HepG2 (cell line): ENCODE measurements around the gene ERLIN1. TPM values are rescaled to one million over a fixed set of nuclear protein-coding genes. Genes with fewer than 3 reads are reported as not detected.

Experiments used
- ATAC-seq: fragments of 200-7000 bp; cut with Tn5 transposase; 3 replicates; pipeline ENCODE4 v1.9.1; 2020; ENCODE audit warnings: mild to moderate bottlenecking, moderate library complexity
- BruUV-seq: library from RNA; stranded (reverse); fragments of 400-500 nt; replicated peaks from 2 replicates; lab custom pipeline; 2021; lab: Mats Ljungman, UMichigan
- CTCF ChIA-PET: fragments of 300-600 bp; formaldehyde crosslinking; extraction: SDS; loops from one replicate; lab custom pipeline; 2021; ENCODE audit warnings: low total read pairs, inconsistent platforms, low intra/inter-chr PET ratio; lab: Yijun Ruan, JAX
- POLR2A ChIA-PET: fragments of 350-600 bp; sonication (Branson Sonifier 250); formaldehyde crosslinking; loops from one replicate; lab custom pipeline; 2020; ENCODE audit warnings: antibody characterized with exemption, inconsistent platforms; lab: Yijun Ruan, JAX
- DNase-seq: peaks from one replicate; pipeline ENCODE4 v3.0.0-alpha.2; 2015; ENCODE audit warnings: low spot score
- FAIRE-seq: peaks from 3 replicates; lab custom pipeline; 2011; peaks lifted over from hg19 to GRCh38; lab: Jason Lieb, UNC
- H2AFZ ChIP-seq: one replicate; pipeline ENCODE4 v1.6.1; 2011; ENCODE audit warnings: low read length, inconsistent platforms
- H3K27ac ChIP-seq: fragments of 300-600 bp; 3 replicates; pipeline ENCODE4 v1.8.0; 2011; ENCODE audit warnings: mixed run types, mild to moderate bottlenecking, mixed read lengths, low read length, inconsistent platforms; ENCODE audit not compliant: insufficient read depth; ENCODE audit errors: extremely low read length
- H3K27me3 ChIP-seq, 2 experiments: fragments of 200-600 bp in 1 of 2; 2 replicates in 1 of 2; 3 replicates in 1 of 2; pipeline versions ENCODE4 v1.6.0 to v1.8.0; 2011; ENCODE audit warnings: low read length in 2 of 2, mild to moderate bottlenecking in 2 of 2, moderate library complexity in 2 of 2, inconsistent platforms in 1 of 2; ENCODE audit not compliant: insufficient read depth in 2 of 2, control insufficient read depth in 1 of 2
- H3K36me3 ChIP-seq, 2 experiments: fragments of 200-600 bp in 1 of 2; replicated peaks in 1 of 2; 2 replicates in 1 of 2; 3 replicates in 1 of 2; pipeline versions ENCODE4 v1.5.1 to v1.8.0; 2011; ENCODE audit warnings: low read length in 2 of 2, inconsistent platforms in 1 of 2; ENCODE audit not compliant: insufficient read depth in 2 of 2, control insufficient read depth in 1 of 2
- H3K4me1 ChIP-seq: 2 replicates; pipeline ENCODE4 v1.5.1; 2012; ENCODE audit warnings: low read length, inconsistent platforms; ENCODE audit not compliant: insufficient read depth
- H3K4me2 ChIP-seq: 2 replicates; pipeline ENCODE4 v1.6.0; 2011; ENCODE audit warnings: low read depth, low read length, inconsistent platforms
- H3K4me3 ChIP-seq, 3 experiments: fragments of 200-600 bp in 1 of 3; sonication (generic), shearing (Covaris generic) in 1 of 3; replicated peaks in 1 of 3; 2 replicates each; pipeline ENCODE4 v1.5.1; 2011 to 2016; ENCODE audit warnings: low read length in 3 of 3, inconsistent platforms in 2 of 3, low read depth in 2 of 3, mild to moderate bottlenecking in 2 of 3, control low read depth in 1 of 3, mixed read lengths in 1 of 3; ENCODE audit not compliant: insufficient read depth in 1 of 3
- H3K79me2 ChIP-seq: one replicate; pipeline ENCODE4 v1.6.1; 2011; ENCODE audit warnings: low read length, inconsistent platforms; ENCODE audit not compliant: insufficient read depth
- H3K9ac ChIP-seq: 2 replicates; pipeline ENCODE4 v1.6.0; 2011; ENCODE audit warnings: mild to moderate bottlenecking, low read depth, low read length, inconsistent platforms; ENCODE audit not compliant: insufficient read depth
- H3K9me3 ChIP-seq: 2 replicates; pipeline ENCODE4 v1.5.1; 2012; ENCODE audit warnings: mild to moderate bottlenecking, low read length
- H4K20me1 ChIP-seq: 2 replicates; pipeline ENCODE4 v1.6.0; 2011; ENCODE audit warnings: inconsistent platforms, mild to moderate bottlenecking, low read length, moderate library complexity; ENCODE audit not compliant: insufficient read depth
- FOXJ3 ChIP-seq: sonication (generic); formaldehyde crosslinking; IDR thresholded peaks from 2 replicates; pipeline ENCODE4 v1.4.0; 2020; ENCODE audit warnings: missing genetic modification reagents, mild to moderate bottlenecking, borderline replicate concordance
- GMEB2 ChIP-seq: IDR thresholded peaks from 2 replicates; pipeline ENCODE4 v1.6.1; 2016; ENCODE audit warnings: missing biosample characterization, missing genetic modification reagents, low read depth
- NFATC3 ChIP-seq: sonication (generic); formaldehyde crosslinking; IDR thresholded peaks from 2 replicates; pipeline ENCODE4 v1.5.1; 2020; ENCODE audit warnings: mild to moderate bottlenecking, missing genetic modification reagents
- PITX1 ChIP-seq: sonication (generic); formaldehyde crosslinking; IDR thresholded peaks from 2 replicates; pipeline ENCODE4 v1.5.1; 2020; ENCODE audit warnings: mild to moderate bottlenecking, missing genetic modification reagents
- SOX6 ChIP-seq, 2 experiments: fragments of 450-650 bp in 1 of 2; sonication (generic) in 1 of 2; formaldehyde crosslinking in 1 of 2; IDR thresholded peaks; 2 replicates each; pipeline versions ENCODE4 v1.4.0 to v1.6.1; 2017 to 2020; ENCODE audit warnings: antibody characterized with exemption in 1 of 2, mild to moderate bottlenecking in 1 of 2, missing genetic modification reagents in 1 of 2
- TBL1XR1 ChIP-seq: fragments of 150-350 bp; IDR thresholded peaks from 2 replicates; pipeline ENCODE4 v1.6.1; 2014; ENCODE audit warnings: borderline replicate concordance, low read length; ENCODE audit not compliant: partially characterized antibody
- ZNF101 ChIP-seq: sonication (generic); formaldehyde crosslinking; IDR thresholded peaks from 2 replicates; pipeline ENCODE4 v1.4.0; 2020; ENCODE audit warnings: mild to moderate bottlenecking, low read depth, missing genetic modification reagents, borderline replicate concordance
- ZNF333 ChIP-seq: sonication (generic); formaldehyde crosslinking; IDR thresholded peaks from 2 replicates; pipeline ENCODE4 v1.4.0; 2020; ENCODE audit warnings: mild to moderate bottlenecking, missing genetic modification reagents, borderline replicate concordance
- ZNF354B ChIP-seq: sonication (generic); formaldehyde crosslinking; IDR thresholded peaks from 2 replicates; pipeline ENCODE4 v1.8.0; 2022; ENCODE audit warnings: mild to moderate bottlenecking, missing genetic modification reagents
- ZNF570 ChIP-seq: sonication (generic); formaldehyde crosslinking; IDR thresholded peaks from 2 replicates; pipeline ENCODE4 v1.4.0; 2020; ENCODE audit warnings: mild to moderate bottlenecking, missing genetic modification reagents, borderline replicate concordance
- ZNF768 ChIP-seq: sonication (generic); formaldehyde crosslinking; IDR thresholded peaks from 2 replicates; pipeline ENCODE4 v1.4.0; 2020; ENCODE audit warnings: missing genetic modification reagents
- ZNF879 ChIP-seq: sonication (generic); formaldehyde crosslinking; IDR thresholded peaks from 2 replicates; pipeline ENCODE4 v1.8.1; 2023; ENCODE audit warnings: missing genetic modification reagents
- ZSCAN31 ChIP-seq: sonication (generic); formaldehyde crosslinking; IDR thresholded peaks from 2 replicates; pipeline ENCODE4 v1.5.0; 2020; ENCODE audit warnings: low read depth, mild to moderate bottlenecking, missing genetic modification reagents
- WGBS: methylation state at CpG from one replicate; pipeline ENCODE4 v1.1.6; 2017; ENCODE audit warnings: low lambda C conversion rate; 5-methylcytosine and 5-hydroxymethylcytosine counted together
- in situ Hi-C: cut with HindIII; loops from 2 replicates; pipeline ENCODE4 v1.10.0; 2017; ENCODE audit warnings: low pct_unique_long_range_greater_than_20kb; ENCODE audit not compliant: extremely low pct_ligation_motif_present
- intact Hi-C: fragments of 100-400 bp; cut with micrococcal nuclease; formaldehyde crosslinking; loops from one replicate; pipeline ENCODE4 v1.10.0; 2022; ENCODE audit not compliant: unreplicated experiment
- polyA plus RNA-seq, 8 experiments: library from polyadenylated mRNA; depleted of rRNA in 3 of 8; stranded (reverse) in 7 of 8; unstranded in 1 of 8; fragments of >200 nt; fragmentation: Illumina TruSeq in 4 of 8; extraction: Trizol in 4 of 8; gene quantifications; 2 replicates each; pipeline versions ENCODE4 v1.2.1 to v1.2.3, GENCODE V29; 2011 to 2016; ENCODE audit warnings: low read depth in 4 of 8, missing spikeins in 1 of 8, mixed read lengths in 1 of 8; ENCODE audit not compliant: insufficient read depth in 1 of 8
- total RNA-seq, 5 experiments: library from RNA; depleted of rRNA; stranded (reverse); fragments of >200 nt; fragmentation: Illumina TruSeq; extraction: Trizol; gene quantifications; 2 replicates each; pipeline ENCODE4 v1.2.3, GENCODE V29; 2016; ENCODE audit warnings: low read depth in 1 of 5
- TF ChIP-seq, protein P1 (sequence below): sonication (generic); formaldehyde crosslinking; IDR thresholded peaks from 2 replicates; pipeline ENCODE4 v1.4.0; 2020; ENCODE audit warnings: missing genetic modification reagents, borderline replicate concordance
- TF ChIP-seq, protein P2 (sequence below): sonication (generic); formaldehyde crosslinking; IDR thresholded peaks from 2 replicates; pipeline ENCODE4 v1.8.1; 2022; ENCODE audit warnings: mild to moderate bottlenecking, missing genetic modification reagents

The ERLIN1 gene
- total and polyA plus RNA-seq, 2 of the 13 experiments (the other 11 are each of a cell fraction or from before 2014, with no cell fraction given), result 56.8 to 69.3 TPM

GRCh38 chr10:100163704-100164621 lies 21.9 kb downstream of the ERLIN1 start (continued):
- TF ChIP-seq, protein P1, sequence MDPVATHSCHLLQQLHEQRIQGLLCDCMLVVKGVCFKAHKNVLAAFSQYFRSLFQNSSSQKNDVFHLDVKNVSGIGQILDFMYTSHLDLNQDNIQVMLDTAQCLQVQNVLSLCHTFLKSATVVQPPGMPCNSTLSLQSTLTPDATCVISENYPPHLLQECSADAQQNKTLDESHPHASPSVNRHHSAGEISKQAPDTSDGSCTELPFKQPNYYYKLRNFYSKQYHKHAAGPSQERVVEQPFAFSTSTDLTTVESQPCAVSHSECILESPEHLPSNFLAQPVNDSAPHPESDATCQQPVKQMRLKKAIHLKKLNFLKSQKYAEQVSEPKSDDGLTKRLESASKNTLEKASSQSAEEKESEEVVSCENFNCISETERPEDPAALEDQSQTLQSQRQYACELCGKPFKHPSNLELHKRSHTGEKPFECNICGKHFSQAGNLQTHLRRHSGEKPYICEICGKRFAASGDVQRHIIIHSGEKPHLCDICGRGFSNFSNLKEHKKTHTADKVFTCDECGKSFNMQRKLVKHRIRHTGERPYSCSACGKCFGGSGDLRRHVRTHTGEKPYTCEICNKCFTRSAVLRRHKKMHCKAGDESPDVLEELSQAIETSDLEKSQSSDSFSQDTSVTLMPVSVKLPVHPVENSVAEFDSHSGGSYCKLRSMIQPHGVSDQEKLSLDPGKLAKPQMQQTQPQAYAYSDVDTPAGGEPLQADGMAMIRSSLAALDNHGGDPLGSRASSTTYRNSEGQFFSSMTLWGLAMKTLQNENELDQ (CRISPR knock-in tag), result no peak
- TF ChIP-seq ZSCAN31 (CRISPR knock-in tag) (0 out of 2 replicates have a peak, but pooled peaks have one; percentile 29), SOX6 (IDR thresholded peaks at IDR 0.05) (no peak), SOX6 (CRISPR knock-in tag; IDR thresholded peaks at IDR 0.05) (peak; percentile 45; the same call in 1 of the 2 replicates)

GRCh38 chr10:100162696-100163095 lies 23.1 kb downstream of the ERLIN1 start:
- ChIA-PET POLR2A (no interaction called here), CTCF (no interaction called here)
- TF ChIP-seq PITX1 (CRISPR knock-in tag) (no peak), ZNF333 (CRISPR knock-in tag) (no peak), FOXJ3 (CRISPR knock-in tag) (no peak), ZNF879 (CRISPR knock-in tag) (no peak), ZNF768 (no peak), ZNF570 (CRISPR knock-in tag) (no peak), TBL1XR1 (no peak), ZNF101 (CRISPR knock-in tag) (no peak), NFATC3 (CRISPR knock-in tag) (no peak), GMEB2 (CRISPR knock-in tag) (no peak), ZNF354B (CRISPR knock-in tag) (no peak)
- TF ChIP-seq, protein P2, sequence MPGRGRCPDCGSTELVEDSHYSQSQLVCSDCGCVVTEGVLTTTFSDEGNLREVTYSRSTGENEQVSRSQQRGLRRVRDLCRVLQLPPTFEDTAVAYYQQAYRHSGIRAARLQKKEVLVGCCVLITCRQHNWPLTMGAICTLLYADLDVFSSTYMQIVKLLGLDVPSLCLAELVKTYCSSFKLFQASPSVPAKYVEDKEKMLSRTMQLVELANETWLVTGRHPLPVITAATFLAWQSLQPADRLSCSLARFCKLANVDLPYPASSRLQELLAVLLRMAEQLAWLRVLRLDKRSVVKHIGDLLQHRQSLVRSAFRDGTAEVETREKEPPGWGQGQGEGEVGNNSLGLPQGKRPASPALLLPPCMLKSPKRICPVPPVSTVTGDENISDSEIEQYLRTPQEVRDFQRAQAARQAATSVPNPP, result no peak
- Histone ChIP-seq H4K20me1 (peaks cover 3% of the 10 kb centered on the region; the same call in 1 of the 2 replicates), H3K9ac (no peak overlapping the region), H3K4me3 (no peak overlapping the region), H3K79me2 (peaks cover 21% of the 10 kb centered on the region), H2AFZ (no peak overlapping the region), H3K36me3 (peaks cover 2 to 27% of the 10 kb centered on the region in 2 experiments; a peak in 4 of 5 replicates), H3K4me1 (peaks cover 38% of the 10 kb centered on the region), H3K27ac (no peak overlapping the region), H3K27me3 (no peaks in the 10 kb centered on the region), H3K4me2 (no peak overlapping the region), H3K9me3 (no peaks in the 10 kb centered on the region)
- no peak for ATAC-seq
- in situ Hi-C loops (no loop called here), intact Hi-C loops (no loop called here)
- WGBS, result 96% methylated on average over 3 of the region's 3 CpGs
- no peak for DNase-seq
- no peak for FAIRE-seq
- TSS peak; percentile 16 for BruUV-seq
